ENCODE results near the gene BLZF1. TPM values are rescaled to one million over a fixed set of nuclear protein-coding genes. Genes with fewer than 3 reads are reported as not detected.
"Not testable (repeated sequence)": the region's sequence is repeated elsewhere in the genome, so short reads cannot be mapped to it uniquely, and the experiment has no call there.

The BLZF1 gene
- total RNA-seq, 1 experiment from 2014 or later: 40.2 TPM

DNA sequence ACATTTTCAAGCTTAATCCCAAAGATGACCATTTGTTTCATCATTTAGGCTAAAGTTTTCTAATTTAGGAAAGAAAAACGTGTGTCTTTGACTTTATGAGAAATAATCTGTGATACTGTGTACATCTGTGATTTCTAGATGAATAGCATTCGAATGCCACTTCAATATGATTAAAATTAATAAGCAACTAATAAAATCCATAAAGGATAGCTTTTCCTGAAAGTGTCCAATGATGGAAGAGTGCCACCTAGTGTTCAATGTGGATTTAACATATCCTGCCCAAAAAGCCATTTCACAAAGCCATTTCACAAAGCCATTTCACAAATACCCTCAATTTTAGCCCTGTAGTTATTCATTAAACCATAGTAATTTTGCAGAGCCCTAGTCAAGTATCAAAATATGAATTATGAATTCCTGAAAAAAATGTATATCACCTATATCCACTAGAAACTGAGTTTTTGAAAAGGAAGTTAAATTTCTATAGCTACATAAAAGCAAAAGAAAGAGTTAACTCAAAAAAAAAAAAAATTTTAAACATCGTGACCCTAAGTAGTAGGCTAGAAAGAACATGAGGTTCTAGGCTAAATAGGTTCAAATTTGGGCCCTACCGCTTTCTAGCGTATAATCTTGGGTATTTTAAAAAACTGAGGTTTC lies 19.5 kb upstream of the BLZF1 start:
- DNase-seq (ENCODE audit: extremely low read depth, low read depth): peak; percentile 63

DNA sequence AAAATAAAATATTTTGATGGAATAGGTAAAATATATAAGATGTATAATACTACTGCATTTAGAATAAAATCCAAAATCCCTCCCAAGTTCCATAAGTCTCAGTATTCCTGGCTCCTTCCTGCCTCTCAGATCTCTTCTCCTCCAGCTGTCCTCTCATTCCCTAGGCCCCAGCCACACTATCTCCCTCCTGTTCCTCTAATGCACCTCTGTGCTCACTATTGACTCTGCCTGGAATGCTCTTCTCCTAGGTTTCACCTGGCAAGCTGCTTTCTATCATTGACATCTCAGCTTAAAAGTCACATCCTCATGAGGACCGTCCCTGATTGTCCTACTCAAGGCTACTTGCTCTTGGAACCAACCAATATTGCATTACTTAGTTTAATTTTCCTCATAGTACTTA lies 7.6 kb upstream of the BLZF1 start:
- DNase-seq (ENCODE audit: extremely low read depth, low read depth): no peak

DNA sequence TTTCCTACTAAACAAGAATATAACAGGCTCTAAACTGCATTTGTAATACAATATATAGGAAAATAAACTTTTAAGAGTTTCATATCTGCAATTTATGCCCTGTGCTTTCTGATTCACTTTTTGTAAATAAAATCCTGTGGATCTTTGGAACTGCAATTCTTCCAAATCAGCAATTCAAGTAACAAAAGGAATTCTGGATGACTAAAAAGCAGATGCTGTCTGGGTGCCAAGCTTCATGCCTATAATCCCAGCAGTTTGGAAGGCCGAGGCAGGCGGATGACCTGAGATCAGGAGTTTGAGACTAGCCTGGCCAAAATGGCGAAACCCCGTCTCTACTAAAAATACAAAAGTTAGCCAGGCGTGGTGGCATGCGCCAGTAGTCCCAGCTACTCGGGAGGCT lies 6.7 kb upstream of the BLZF1 start:
- no peak for DNase-seq (ENCODE audit: extremely low read depth, low read depth)

DNA sequence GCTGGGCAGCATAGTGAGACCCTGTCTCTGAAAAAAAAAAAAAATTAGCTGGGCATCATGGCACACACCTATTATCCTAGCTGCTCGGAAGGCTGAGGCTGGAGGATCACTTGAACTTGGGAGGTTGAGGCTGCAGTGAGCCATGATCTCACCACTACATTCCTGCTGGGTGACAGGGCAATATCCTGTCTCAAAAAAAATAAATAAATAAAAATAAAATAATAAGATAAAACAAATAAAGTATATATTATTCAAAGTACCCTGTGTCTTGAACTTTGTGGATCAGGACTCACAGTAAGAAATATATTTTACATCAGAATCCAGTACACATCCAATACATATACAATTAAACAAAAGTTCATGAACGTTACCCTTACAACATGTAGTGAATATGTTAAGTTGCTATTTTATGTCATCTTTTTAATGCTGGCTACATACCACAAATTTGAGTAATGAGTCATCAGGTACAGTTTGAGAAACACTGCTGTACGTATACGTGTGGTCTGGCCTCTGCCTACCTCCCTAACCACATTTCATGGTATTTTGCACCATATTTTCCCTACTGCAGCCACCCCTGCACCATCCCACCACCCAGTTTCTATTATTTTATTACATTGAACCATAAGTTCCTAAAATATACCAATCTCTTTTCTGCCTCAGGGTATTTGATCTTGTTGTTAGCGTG lies 4.8 kb upstream of the BLZF1 start:
- DNase-seq (ENCODE audit: extremely low read depth, low read depth): no peak

DNA sequence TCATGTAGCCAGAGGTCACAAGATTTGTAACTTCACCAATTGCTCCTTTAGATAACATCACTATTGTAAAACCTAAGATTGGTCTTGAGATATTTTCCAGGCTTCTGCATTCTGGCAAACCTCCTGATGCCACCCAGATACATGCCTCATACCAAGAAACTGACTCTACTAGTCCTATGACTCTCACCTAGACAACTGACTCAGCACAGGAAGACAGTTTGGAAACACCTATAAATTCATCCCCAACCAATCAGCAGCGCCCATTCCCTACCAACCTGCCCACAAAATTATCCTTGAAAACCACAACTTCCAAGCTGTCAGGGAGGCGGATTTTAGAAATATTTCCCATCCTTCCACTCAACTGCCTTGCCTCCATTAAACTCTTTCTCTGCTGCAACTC lies 3.0 kb upstream of the BLZF1 start:
- no peak for DNase-seq (ENCODE audit: extremely low read depth, low read depth)

DNA sequence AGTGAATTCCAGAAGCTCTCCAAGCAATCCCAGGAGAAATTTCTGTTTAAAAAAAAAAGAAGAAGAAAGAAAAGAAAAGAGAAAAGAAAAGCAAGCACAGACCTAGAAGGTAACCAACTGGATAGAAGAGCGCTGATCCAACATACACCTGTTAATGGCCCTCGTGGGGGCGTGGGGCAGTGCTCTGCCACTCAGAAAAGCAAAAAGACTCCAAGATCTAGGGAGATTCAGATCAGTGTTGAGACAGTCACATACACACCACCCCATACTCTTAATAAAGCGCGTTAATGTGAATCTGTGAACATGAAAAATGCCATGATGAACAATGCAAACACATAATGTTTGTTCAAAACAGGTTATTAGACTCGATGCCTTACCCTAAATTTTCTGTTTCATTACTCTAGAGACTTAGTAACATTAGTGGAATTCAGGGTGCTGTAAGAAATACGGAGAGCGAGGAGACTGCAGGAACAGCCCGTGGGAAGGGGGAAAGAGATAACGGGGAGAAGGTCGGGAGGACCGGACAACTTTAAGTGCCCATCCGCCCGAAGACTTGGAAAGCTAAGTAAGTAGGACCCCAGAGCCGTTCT lies 804 bp upstream of the BLZF1 start:
- DNase-seq (ENCODE audit: extremely low read depth, low read depth): no peak

DNA sequence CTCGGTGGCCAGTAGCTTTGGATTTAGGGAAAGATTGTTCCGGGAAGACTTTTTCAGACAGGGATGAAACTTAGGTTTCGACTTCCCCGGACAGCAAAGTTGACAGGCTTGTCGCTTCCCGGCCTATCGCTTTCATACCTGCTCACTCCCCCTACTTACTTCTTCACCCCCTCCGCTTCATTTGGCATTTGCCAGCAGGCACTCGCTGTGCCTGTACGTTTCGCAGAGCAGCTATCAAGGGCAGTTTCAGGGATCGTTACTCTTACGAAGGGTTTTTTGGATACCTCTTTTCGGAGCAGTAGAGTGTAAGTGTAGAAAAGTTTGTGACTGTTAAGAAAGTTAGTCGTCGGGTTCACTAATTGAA lies 393 bp downstream of the BLZF1 start:
- peak; percentile 3 for DNase-seq (ENCODE audit: extremely low read depth, low read depth)

DNA sequence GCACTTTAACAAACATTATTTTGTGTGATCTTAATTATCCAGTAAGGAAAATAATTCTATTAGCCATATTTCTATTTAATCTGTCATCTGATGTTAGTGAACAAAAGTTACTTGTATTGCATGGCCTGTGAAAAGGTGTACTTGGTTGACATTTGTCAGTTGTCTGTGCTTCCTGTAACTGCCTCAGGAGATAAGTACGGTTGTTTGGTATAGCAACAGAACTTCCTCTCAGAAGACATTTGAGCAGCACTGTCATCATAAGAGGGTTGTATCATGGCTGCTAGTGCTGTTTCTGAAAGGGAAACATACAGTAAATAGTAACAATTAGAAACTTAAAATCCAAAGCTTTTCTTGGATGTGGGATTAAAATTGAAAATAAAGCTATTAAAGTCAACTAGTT lies 3.4 kb downstream of the BLZF1 start:
- no peak for DNase-seq (ENCODE audit: extremely low read depth, low read depth)

DNA sequence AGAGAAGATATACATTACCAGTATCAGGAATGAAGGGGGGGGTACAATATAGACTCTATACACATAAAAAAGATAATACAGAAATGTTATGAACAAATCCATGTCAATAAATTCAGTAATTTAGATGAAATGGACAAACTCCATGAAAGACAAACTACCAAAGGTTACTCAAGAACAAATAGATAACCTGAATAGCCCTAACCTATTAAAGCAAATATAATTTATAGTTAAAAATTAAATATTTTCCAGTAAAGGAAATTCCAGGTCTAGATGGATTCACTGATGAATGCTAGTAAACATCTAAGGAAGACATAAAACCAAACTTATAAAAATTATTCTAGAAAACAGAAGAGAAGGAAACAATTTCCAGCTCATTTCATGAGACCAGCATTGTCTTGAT lies 13.2 kb downstream of the BLZF1 start:
- no peak for DNase-seq (ENCODE audit: extremely low read depth, low read depth)

DNA sequence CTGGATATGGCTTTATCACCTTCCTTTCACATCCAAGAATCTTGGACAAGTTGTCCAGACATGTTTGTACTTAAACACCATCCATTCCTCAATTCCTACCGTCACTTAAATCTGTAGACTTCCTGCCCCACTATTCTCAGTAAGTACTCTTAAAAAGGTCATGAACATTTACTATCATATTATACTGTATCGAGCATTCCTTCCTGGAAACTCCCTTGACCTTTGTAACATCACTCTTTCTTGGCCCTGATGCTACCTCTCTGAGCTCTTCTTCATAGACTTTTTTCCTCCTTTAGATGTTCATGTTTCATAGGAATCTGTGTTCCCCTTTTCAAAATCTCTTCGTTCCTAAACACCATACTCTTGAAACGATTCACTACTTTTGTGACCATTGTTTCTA lies 15.5 kb downstream of the BLZF1 start:
- DNase-seq (ENCODE audit: extremely low read depth, low read depth): no peak

DNA sequence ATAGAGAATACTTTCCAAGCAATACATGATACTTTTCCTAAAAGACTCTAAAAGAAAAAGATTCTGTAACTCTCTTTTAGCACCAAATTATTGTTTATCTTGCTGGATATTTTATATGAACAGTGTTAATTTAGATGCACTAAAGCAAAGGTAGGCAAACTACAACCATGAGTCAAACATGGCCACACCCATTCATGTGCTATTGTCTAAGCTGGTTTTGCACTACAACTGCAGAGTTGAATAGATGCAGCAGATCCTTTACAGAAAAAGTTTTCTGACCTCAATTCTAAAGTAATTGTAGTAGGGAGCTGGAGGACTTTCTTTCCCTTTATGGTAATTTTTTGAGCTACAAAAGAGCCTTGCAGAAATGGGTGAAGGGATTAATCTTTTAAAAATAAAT lies 19.4 kb downstream of the BLZF1 start:
- no peak for DNase-seq (ENCODE audit: extremely low read depth, low read depth)

DNA sequence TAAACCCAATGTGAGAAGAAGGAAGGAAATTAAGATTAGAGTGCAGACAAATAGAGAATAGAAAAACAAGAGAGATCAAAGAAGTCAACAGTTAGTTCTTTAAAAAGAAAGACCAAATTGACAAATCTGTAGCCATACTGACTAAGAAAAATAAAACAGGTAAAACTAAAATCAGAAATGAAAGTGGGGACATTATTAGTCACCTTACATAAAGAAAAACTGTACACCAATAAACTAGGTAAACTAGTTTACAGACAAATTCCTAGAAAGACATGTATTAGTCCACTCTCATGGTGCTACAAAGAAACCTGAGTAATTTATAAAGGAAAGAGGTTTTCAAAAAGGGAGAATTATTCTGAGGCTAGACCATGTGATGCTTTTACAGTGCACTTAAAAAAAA lies 22.3 kb downstream of the BLZF1 start:
- DNase-seq (ENCODE audit: extremely low read depth, low read depth): no peak

DNA sequence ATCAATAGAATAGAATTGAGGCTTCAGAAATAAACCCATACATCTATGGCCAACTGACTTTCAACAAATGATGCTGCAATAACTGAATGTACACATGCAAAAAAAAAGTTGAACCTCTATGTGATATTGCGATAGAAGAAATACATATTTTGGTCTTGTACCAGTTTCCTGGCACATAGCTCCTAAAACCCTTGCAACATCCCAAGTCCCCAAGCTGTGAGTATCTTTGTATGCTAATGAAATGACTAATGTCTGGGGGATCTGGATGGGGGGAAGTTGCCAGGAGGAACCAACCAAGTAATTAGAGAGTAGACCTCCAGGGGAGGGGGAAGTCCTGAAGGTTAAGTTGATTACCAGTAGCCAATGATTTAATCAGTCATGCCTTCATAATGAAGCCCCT lies 24.4 kb downstream of the BLZF1 start:
- DNase-seq (ENCODE audit: extremely low read depth, low read depth): no peak

DNA sequence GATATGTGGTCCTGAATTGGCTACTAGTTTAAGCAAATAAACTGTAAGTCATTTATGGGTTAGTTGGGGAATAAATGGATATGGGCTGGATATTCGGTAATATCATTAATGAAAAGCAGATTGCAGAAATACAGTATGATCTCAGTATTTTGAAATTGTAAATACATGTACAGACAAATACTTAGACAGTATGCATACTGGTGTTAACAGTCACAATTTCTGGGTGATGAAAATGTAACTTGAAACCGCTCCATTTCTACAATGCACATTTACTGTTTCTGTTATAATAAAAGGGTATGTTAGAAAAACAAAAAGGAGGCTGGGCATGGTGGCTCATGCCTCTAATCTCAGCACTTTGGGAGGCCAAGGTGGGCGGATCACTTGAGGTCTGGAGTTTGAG lies 28.0 kb downstream of the BLZF1 start:
- DNase-seq (ENCODE audit: extremely low read depth, low read depth): no peak

DNA sequence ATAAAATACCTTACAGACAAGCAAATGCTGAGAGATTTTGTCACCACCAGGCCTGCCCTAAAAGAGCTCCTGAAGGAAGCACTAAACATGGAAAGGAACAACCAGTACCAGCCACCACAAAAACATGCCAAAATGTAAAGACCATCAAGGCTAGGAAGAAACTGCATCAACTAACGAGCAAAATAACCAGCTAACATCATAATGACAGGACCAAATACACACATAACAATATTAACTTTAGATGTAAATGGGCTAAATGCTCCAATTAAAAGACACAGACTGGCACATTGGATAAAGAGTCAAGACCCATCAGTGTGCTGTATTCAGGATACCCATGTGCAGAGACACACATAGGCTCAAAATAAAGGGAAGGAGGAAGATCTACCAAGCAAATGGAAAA lies 34.6 kb downstream of the BLZF1 start:
- not testable (repeated sequence) for DNase-seq (ENCODE audit: extremely low read depth, low read depth)

DNA sequence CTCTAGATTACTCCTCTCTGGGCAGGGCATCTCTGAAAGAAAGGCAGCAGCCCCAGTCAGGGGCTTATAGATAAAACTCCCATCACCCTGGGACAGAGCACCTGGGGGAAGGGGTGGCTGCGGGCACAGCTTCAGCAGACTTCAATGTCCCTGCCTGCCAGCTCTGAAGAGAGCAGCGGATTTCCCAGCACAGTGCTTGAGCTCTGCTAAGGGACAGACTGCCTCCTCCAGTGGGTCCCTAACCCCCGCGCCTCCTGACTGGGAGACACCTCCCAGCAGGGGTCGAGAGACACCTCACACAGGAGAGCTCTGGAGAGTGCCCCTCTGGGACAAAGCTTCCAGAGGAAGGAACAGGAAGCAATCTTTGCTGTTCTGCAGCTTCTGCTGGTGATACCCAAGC lies 40.3 kb downstream of the BLZF1 start:
- DNase-seq (ENCODE audit: extremely low read depth, low read depth): not testable (repeated sequence)

DNA sequence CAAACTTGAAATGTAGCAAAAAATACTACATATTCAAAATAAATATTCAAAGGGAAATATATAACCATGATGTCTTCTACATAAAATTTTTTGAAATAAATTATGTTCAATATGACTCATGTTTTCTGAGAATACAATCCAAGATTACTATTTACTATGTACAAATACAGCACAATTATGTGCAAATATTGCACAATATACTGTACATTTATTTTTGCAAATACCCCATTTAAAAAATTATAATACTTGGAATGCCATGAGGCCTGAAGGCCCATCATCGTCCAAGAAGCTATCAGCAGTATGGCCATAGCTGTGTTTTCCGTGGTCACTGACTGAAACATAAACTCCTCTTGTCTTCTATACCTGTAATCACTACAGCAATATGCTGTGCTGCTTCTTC lies 47.0 kb downstream of the BLZF1 start:
- no peak for DNase-seq (ENCODE audit: extremely low read depth, low read depth)

DNA sequence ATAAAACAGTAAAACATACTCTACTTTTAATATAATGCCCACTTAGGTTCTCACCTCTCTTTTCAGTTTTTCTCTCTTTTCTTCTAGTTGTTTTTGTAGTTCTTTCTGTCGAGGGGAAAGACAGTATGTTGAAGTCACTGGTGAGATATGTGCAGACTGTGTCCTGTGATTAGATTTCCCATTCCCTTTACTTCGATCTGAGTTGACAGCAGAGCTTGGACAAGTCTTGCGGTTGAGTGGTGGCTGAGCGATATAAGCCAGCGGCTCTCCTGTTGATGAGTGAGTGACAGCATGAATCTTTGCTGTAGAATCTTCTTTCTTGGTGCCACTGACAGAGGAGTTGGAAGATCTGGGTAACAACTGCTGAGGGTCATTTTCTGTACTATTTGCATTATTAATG lies 53.3 kb downstream of the BLZF1 start:
- no peak for DNase-seq (ENCODE audit: extremely low read depth, low read depth)

DNA sequence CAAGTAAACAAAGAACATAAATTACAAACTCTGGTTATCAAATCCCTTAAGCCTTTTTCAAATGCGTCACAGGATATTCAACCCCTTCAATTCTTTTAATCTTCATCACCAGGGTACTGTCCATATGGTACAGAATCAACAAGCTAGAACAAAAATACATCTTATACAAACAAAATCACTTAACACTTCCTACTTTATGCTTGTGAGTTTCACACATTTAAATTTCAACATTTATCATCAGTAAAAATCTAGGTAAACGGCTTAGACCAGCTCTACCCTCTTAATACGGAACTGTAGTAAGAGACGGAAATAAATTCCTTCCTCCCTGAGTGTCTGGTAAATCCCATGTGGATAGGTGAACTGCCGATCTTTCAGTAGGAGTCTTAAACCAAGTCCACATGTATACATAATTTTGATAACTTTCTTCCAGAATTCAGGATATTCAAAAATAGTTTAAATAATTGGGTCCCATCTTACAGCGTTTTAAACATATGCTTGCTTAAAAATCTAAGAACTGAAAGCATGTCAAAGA lies 58.2 kb downstream of the BLZF1 start:
- DNase-seq (ENCODE audit: extremely low read depth, low read depth): no peak

DNA sequence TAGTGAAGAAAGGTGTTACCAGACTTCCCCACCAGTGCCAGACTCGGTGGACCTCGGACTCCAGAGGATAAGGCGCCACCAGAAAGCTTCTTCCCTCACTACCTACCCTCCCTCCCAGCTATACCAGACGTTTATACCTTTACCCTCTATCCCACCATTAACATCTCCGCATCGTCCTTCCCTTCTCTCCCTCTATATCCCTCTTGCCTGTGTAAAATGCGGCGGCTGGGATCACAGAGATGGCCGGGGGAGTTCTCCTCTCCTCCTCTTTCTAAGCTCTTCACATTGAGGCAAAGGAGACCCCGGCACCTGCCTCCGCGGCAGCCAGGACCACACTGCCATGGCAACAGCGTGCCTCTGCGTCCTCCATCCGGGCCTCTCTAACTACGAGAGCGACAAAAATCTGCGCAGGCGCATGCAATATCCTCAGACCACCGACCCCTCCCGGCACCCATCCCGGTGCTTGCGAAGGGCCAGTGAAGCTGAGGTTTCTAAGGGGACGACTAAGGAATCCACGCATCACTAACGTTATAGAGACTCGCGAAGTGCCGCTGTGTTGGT lies 59.2 kb downstream of the BLZF1 start, which contains the start of gene CCDC181:
TSS of gene CCDC181 (minus strand) at position 394 of the 561 bp plus-strand sequence. CDS start 2,547 bp downstream, outside the sequence.
- DNase-seq (ENCODE audit: extremely low read depth, low read depth): peak; percentile 32

Data from NCI-H460 (cell line).